NCI-H1417 treated with DMSO at 0.1 percent for 48 hours (cell line): ENCODE data around the gene SCAMP1.
"Not testable (repeated sequence)": the region's sequence is repeated elsewhere in the genome, so short reads cannot be mapped to it uniquely, and the experiment has no call there.

Source experiments
- DNase-seq: peaks from one replicate; lab custom pipeline; 2025; lab: John Stamatoyannopoulos, UW

SCAMP1 gene

GRCh38 chr5:78361631-78361993 is 1.2 kb downstream of the SCAMP1 start:
- no peak for DNase-seq

- DNase-seq, result no peak
Measured at GRCh38 chr5:78362220-78362619, 1.8 kb downstream of the SCAMP1 start.

GRCh38 chr5:78364005-78364404 is 3.6 kb downstream of the SCAMP1 start:
- DNase-seq, result no peak

GRCh38 chr5:78367318-78367991 is 7.0 kb downstream of the SCAMP1 start:
- DNase-seq, result peak; percentile 30

GRCh38 chr5:78369680-78370079 is 9.3 kb downstream of the SCAMP1 start:
- no peak for DNase-seq

- no peak for DNase-seq
Measured at GRCh38 chr5:78373231-78373630, 12.8 kb downstream of the SCAMP1 start.

GRCh38 chr5:78376315-78376714 is 15.9 kb downstream of the SCAMP1 start:
- no peak for DNase-seq

- DNase-seq, result no peak
Measured at GRCh38 chr5:78377056-78377717, 16.8 kb downstream of the SCAMP1 start.

- no peak for DNase-seq
Measured at GRCh38 chr5:78377718-78378105, 17.3 kb downstream of the SCAMP1 start.

- DNase-seq, result no peak
Measured at GRCh38 chr5:78387468-78388153, 27.2 kb downstream of the SCAMP1 start.

GRCh38 chr5:78391357-78391756 is 30.9 kb downstream of the SCAMP1 start:
- not testable (repeated sequence) for DNase-seq

- no peak for DNase-seq
Measured at GRCh38 chr5:78397831-78398230, 37.4 kb downstream of the SCAMP1 start.

GRCh38 chr5:78399116-78399515 is 38.7 kb downstream of the SCAMP1 start:
- no peak for DNase-seq

GRCh38 chr5:78404682-78405293 is 44.4 kb downstream of the SCAMP1 start:
- DNase-seq, result no peak

GRCh38 chr5:78405829-78406750 is 45.7 kb downstream of the SCAMP1 start:
- DNase-seq, result no peak

GRCh38 chr5:78407458-78407857 is 47.0 kb downstream of the SCAMP1 start:
- no peak for DNase-seq

GRCh38 chr5:78411586-78411985 is 51.2 kb downstream of the SCAMP1 start:
- no peak for DNase-seq

GRCh38 chr5:78416677-78417425 is 56.4 kb downstream of the SCAMP1 start:
- DNase-seq, result no peak

GRCh38 chr5:78419396-78419795 is 59.0 kb downstream of the SCAMP1 start:
- DNase-seq, result no peak

GRCh38 chr5:78420548-78420947 is 60.1 kb downstream of the SCAMP1 start:
- no peak for DNase-seq

GRCh38 chr5:78424665-78425064 is 64.2 kb downstream of the SCAMP1 start:
- no peak for DNase-seq
